A673 (cell line): Measurements from ENCODE around the gene SLC25A25. TPM values are rescaled to one million over a fixed set of nuclear protein-coding genes. Genes with fewer than 3 reads are reported as not detected.

Experiments used
- BruUV-seq: library from RNA; stranded (reverse); fragments of 400-500 nt; replicated peaks from 2 replicates; lab custom pipeline; 2021; lab: Mats Ljungman, UMichigan
- CTCF ChIA-PET: fragments of 300-600 bp; sonication (Branson Sonifier 250); formaldehyde crosslinking; loops from one replicate; lab custom pipeline; 2022; ENCODE audit warnings: antibody characterized with exemption; lab: Charles Lee
- POLR2A ChIA-PET: fragments of 300-600 bp; sonication (Branson Sonifier 250); formaldehyde crosslinking; loops from one replicate; lab custom pipeline; 2022; ENCODE audit warnings: antibody characterized with exemption; ENCODE audit not compliant: low non-redundant PET; lab: Charles Lee
- DNase-seq: peaks from one replicate; pipeline ENCODE4 v3.0.0-alpha.2; 2015; ENCODE audit warnings: low spot score
- H3K27ac ChIP-seq: fragments of 200-600 bp; sonication (generic); 2 replicates; pipeline ENCODE4 v1.5.1; 2016; ENCODE audit warnings: mixed run types, low read depth, mild to moderate bottlenecking, mixed read lengths, antibody characterized with exemption, low read length; ENCODE audit not compliant: poor library complexity, severe bottlenecking
- H3K27me3 ChIP-seq: fragments of 200-600 bp; sonication (generic); replicated peaks from 2 replicates; pipeline ENCODE4 v1.6.1; 2017; ENCODE audit warnings: mixed run types, low read depth, mild to moderate bottlenecking, mixed read lengths, antibody characterized with exemption, low read length; ENCODE audit not compliant: insufficient read depth, poor library complexity
- H3K36me3 ChIP-seq: fragments of 200-600 bp; sonication (generic); 2 replicates; pipeline ENCODE4 v1.6.1; 2016; ENCODE audit warnings: mixed run types, mild to moderate bottlenecking, mixed read lengths, antibody characterized with exemption, low read length; ENCODE audit not compliant: insufficient read depth, poor library complexity, severe bottlenecking
- H3K4me1 ChIP-seq: fragments of 200-600 bp; sonication (generic); 2 replicates; pipeline ENCODE4 v1.6.1; 2017; ENCODE audit warnings: mixed run types, mild to moderate bottlenecking, mixed read lengths, antibody characterized with exemption, low read length; ENCODE audit not compliant: insufficient read depth, poor library complexity, severe bottlenecking
- H3K4me3 ChIP-seq: fragments of 200-600 bp; sonication (generic); 2 replicates; pipeline ENCODE4 v1.5.1; 2016; ENCODE audit warnings: low read depth, mixed run types, mild to moderate bottlenecking, mixed read lengths, low read length; ENCODE audit not compliant: poor library complexity, severe bottlenecking
- H3K9me3 ChIP-seq: fragments of 200-600 bp; sonication (generic); 2 replicates; pipeline ENCODE4 v1.6.1; 2016; ENCODE audit warnings: mixed run types, low read depth, mild to moderate bottlenecking, mixed read lengths, antibody characterized with exemption, low read length; ENCODE audit not compliant: poor library complexity, severe bottlenecking
- EZH2 ChIP-seq: fragments of 200-600 bp; sonication (generic); IDR thresholded peaks from 2 replicates; pipeline ENCODE4 v1.6.1; 2017; ENCODE audit warnings: borderline replicate concordance, low read depth, mild to moderate bottlenecking, mixed read lengths, antibody characterized with exemption, low read length; ENCODE audit not compliant: poor library complexity, severe bottlenecking
- intact Hi-C: fragments of 100-400 bp; cut with micrococcal nuclease; formaldehyde crosslinking; loops from one replicate; pipeline ENCODE4 v1.10.0; 2022; ENCODE audit not compliant: unreplicated experiment
- total RNA-seq: library from RNA; stranded (reverse); gene quantifications from 2 replicates; pipeline ENCODE4 v1.2.3, GENCODE V29; 2021
- TF ChIP-seq, protein P1 (sequence below): fragments of 300-800, 200-600 bp; sonication (generic); conservative IDR thresholded peaks from 2 replicates; pipeline ENCODE4 v1.5.1; 2017; ENCODE audit warnings: low read depth, mild to moderate bottlenecking, antibody characterized with exemption, low read length, moderate library complexity, mixed read lengths

Gene SLC25A25
- total RNA-seq, 1 experiment from 2014 or later: 24.7 TPM

DNA sequence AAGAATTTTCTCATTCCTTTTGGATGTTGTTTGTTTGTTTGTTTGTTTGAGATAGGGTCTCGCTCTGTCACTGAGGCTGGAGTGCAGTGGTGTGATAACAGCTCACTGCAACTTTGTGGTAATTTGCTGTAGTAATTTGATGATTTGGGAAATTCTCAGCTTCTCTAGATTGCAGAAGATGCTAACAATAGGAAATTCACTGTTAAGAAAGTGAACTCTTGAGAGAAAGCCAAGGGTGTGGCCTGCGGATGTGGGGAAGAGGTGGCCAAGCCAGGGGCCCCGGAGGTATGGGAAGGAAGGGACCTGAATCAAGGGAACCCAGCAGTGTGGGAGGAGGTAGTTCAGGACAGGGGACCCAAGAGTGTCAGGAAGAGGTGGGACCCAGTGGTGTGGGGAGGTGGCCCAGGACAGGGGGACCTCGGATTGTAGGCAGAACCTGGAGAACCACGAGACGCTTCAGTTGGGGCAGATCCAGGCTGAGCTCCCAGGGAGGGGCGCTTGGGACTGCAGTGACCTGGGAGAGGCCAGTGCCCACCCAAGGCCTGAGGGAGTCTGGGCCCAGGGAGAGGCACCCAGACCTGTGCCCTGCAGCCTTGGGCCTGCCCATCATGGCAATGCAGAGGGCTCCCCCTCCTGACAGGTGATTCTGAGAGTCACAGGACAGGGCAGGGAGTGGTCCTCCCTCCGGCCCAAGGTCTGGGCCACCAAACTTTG lies 75.7 kb downstream of the SLC25A25 start:
- TF ChIP-seq, protein P1, sequence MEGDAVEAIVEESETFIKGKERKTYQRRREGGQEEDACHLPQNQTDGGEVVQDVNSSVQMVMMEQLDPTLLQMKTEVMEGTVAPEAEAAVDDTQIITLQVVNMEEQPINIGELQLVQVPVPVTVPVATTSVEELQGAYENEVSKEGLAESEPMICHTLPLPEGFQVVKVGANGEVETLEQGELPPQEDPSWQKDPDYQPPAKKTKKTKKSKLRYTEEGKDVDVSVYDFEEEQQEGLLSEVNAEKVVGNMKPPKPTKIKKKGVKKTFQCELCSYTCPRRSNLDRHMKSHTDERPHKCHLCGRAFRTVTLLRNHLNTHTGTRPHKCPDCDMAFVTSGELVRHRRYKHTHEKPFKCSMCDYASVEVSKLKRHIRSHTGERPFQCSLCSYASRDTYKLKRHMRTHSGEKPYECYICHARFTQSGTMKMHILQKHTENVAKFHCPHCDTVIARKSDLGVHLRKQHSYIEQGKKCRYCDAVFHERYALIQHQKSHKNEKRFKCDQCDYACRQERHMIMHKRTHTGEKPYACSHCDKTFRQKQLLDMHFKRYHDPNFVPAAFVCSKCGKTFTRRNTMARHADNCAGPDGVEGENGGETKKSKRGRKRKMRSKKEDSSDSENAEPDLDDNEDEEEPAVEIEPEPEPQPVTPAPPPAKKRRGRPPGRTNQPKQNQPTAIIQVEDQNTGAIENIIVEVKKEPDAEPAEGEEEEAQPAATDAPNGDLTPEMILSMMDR: no peak
- no peak for TF ChIP-seq EZH2
- no peak overlapping the region for H3K27ac ChIP-seq
- H3K27me3 ChIP-seq: no peaks in the 10 kb centered on the region
- no peaks in the 10 kb centered on the region for H3K4me1 ChIP-seq
- BruUV-seq: no TSS peak
- no peak for DNase-seq
- intact Hi-C loops: no loop called here
- no peaks in the 10 kb centered on the region for H3K9me3 ChIP-seq
- H3K4me3 ChIP-seq: no peak overlapping the region
- ChIA-PET CTCF (interaction anchor here (0.7 kb wide), 1 partner anchor 49 kb away, joined by 3 read pairs; no protein-coding TSS in a partner anchor), POLR2A (no interaction called here)
- H3K36me3 ChIP-seq: no peaks in the 10 kb centered on the region

DNA sequence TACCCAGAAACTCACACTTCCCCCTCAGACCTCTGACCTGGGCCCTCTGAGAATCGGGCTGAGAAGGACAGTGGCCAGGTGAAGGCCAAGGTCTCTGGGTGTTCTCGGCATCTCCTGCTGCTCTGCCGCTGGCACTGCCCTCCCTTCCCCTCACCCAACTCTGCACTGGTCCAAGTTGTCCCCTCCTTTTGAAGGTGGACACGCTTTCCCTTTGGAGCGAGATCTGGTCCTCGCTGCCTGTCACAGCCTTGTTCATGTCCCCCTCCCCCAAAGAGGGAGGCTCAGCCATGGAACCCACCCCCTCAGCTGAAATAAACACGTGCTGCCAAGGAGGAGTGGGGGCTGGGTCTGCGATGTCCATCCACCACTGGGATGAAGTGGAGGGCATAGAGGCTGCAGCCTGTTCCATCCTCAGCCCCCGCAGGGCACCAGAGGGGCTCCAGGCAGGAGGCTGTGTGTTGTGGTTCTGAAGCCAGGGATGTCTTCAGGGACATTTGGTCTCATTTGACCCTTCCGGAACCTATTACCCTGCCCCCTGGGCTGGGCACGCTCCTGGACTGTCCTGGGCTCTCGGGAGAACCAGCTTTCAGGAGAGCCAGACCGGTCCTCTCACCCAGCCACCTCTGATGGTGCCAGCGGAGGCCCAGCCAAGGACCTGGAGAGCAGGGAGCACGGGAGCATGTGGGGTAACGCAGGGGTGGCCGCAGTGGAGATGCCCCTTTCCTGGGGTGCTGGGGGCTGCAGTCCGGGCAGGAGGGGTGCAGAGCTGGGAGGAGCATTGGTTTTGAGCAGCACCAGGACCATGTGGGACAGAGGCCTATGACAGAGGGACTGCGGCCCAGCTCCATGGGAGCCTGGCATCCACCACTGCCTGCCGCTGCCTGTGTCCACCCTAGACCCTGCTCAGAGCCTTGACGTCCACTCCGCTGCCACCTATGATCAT lies 76.5 kb downstream of the SLC25A25 start:
- BruUV-seq: no TSS peak

DNA sequence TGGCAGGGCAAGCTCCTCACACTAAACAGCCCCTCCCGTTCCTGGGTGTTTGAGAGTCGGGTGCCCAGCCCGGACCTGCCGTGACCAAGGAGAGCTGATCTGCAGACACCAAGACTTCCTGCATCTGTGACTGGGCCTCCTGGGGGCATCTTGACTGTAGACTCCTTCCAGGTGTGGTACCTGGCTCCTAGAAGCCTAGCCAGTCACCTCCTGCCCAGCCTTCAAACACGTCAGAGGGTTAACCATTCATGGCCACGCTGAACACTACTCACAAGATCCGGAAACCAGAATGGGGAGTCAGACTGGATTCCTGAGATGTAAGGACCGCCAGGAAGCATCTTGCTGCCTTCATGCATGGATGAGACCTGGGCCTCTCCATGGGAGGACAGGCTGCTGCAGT lies 77.5 kb downstream of the SLC25A25 start:
- intact Hi-C loops: no loop called here

More for the DNA sequence above, 76.5 kb downstream of the SLC25A25 start:
- intact Hi-C loops: no loop called here
- ChIA-PET POLR2A (no interaction called here), CTCF (no interaction called here)
- Histone ChIP-seq H3K27me3 (no peaks in the 10 kb centered on the region), H3K36me3 (no peaks in the 10 kb centered on the region), H3K4me3 (no peak overlapping the region), H3K9me3 (no peaks in the 10 kb centered on the region), H3K4me1 (no peaks in the 10 kb centered on the region), H3K27ac (no peak overlapping the region)
- TF ChIP-seq EZH2: no peak
- TF ChIP-seq, protein P1: no peak
- DNase-seq: no peak

More for the DNA sequence above, 77.5 kb downstream of the SLC25A25 start:
- no peak for DNase-seq
- no peak overlapping the region for H3K4me3 ChIP-seq
- no peak overlapping the region for H3K27ac ChIP-seq
- no peaks in the 10 kb centered on the region for H3K27me3 ChIP-seq
- H3K4me1 ChIP-seq: no peaks in the 10 kb centered on the region
- no peak for TF ChIP-seq EZH2
- TF ChIP-seq, protein P1: no peak
- no TSS peak for BruUV-seq
- POLR2A ChIA-PET: no interaction called here
- CTCF ChIA-PET: no interaction called here
- no peaks in the 10 kb centered on the region for H3K36me3 ChIP-seq
- no peaks in the 10 kb centered on the region for H3K9me3 ChIP-seq
